GM12864 (cell line): Measurements from ENCODE around the gene HSF5.
"Not testable (repeated sequence)": the region's sequence is repeated elsewhere in the genome, so short reads cannot be mapped to it uniquely, and the experiment has no call there.

Source experiments
- DNase-seq: peaks from one replicate; pipeline ENCODE4 v3.0.0-alpha.2; 2011; ENCODE audit warnings: low read depth
- H3K4me3 ChIP-seq: 2 replicates; pipeline ENCODE4 v1.5.1; 2011; ENCODE audit warnings: mild to moderate bottlenecking, low read depth, low read length, control low read depth
- TF ChIP-seq, protein P1 (sequence below): IDR thresholded peaks from 2 replicates; pipeline ENCODE4 v1.5.1; 2011; ENCODE audit warnings: low read depth, mild to moderate bottlenecking, moderate library complexity, low read length, control low read depth, inconsistent platforms; ENCODE audit errors: missing control alignments

Gene HSF5

DNA sequence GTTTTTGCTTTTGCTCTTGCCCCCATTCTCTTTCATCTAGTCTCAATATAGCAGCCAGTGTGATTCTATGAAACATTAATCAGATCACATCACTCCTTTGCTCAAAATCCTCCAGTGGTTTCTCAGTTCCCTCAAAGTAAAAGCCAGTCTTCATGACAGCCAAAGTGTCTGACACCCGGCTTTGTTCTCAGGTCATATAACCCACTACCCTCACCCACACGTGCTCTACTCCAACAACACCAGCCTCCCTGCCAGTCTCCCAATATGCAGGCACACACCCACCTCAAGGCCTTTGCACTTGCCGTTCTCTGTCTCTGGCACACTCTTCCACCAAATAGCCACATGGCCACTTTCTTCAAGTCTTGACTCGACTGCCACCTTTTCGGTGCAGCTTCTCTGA lies 21.9 kb upstream of the HSF5 start:
- no peak for DNase-seq
- H3K4me3 ChIP-seq = no peak overlapping the region
- TF ChIP-seq, protein P1, sequence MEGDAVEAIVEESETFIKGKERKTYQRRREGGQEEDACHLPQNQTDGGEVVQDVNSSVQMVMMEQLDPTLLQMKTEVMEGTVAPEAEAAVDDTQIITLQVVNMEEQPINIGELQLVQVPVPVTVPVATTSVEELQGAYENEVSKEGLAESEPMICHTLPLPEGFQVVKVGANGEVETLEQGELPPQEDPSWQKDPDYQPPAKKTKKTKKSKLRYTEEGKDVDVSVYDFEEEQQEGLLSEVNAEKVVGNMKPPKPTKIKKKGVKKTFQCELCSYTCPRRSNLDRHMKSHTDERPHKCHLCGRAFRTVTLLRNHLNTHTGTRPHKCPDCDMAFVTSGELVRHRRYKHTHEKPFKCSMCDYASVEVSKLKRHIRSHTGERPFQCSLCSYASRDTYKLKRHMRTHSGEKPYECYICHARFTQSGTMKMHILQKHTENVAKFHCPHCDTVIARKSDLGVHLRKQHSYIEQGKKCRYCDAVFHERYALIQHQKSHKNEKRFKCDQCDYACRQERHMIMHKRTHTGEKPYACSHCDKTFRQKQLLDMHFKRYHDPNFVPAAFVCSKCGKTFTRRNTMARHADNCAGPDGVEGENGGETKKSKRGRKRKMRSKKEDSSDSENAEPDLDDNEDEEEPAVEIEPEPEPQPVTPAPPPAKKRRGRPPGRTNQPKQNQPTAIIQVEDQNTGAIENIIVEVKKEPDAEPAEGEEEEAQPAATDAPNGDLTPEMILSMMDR = no peak

DNA sequence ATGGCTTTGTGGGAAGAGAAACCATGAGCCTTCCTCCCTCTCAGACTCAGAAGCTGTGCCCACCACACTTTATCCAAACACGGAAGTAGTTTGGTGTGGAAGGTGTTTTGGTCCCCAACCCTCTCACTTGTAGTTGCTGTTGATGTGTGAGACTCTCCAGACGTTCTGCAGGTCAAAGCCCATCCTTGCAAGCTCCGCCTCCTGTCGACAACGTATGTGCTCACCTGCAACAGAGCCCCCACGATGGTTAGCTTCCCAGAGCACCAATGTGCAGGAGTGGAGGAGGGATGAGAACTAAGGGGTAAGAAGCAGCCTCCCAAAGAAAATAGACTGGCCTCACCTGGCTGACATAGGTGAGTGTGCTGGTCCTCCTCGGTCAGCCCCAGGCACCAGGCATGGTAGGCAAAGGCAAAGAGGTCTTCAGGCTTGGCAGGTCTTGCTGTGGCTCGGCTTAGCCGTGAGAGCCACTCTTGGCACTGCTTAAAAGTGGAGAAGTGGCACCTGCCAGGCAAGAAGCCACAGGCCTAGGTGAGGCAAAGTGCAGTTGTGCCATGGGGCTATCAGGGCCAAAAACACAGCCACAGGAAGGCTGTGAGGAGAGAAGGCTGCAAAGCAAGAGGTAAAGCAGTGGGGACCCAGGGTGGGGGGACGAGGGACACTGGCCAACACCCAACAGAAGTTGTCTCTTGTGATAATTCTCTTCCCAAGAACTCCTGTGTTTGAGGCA lies 20.3 kb upstream of the HSF5 start:
- no peak for DNase-seq
- TF ChIP-seq, protein P1 = no peak
- H3K4me3 ChIP-seq = no peak overlapping the region

DNA sequence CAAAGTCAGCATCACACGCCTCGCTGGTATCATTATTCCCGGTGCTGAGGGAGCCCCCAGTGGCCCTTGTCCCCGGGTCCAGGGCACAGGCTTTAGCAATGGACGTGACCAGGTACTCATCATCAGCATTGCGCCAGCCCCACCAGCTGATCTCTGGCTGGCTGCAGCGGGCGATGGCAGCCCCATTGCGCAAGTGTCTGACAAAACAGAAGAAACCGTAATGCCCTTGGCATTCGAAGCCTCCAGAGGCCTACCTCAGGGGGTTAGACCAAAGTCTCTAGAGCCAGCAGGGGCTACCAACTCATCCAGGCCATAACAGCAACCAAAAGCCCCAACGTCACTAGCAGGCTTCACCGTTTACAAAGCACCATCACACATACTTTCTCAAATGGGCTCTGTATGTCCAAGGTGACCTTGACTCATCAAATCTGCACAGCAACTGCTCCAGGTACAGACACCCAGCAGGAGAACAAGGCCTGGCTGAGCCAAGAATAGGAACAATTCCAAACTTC lies 19.0 kb upstream of the HSF5 start:
- TF ChIP-seq, protein P1 = no peak
- no peak for DNase-seq
- H3K4me3 ChIP-seq = no peak overlapping the region

DNA sequence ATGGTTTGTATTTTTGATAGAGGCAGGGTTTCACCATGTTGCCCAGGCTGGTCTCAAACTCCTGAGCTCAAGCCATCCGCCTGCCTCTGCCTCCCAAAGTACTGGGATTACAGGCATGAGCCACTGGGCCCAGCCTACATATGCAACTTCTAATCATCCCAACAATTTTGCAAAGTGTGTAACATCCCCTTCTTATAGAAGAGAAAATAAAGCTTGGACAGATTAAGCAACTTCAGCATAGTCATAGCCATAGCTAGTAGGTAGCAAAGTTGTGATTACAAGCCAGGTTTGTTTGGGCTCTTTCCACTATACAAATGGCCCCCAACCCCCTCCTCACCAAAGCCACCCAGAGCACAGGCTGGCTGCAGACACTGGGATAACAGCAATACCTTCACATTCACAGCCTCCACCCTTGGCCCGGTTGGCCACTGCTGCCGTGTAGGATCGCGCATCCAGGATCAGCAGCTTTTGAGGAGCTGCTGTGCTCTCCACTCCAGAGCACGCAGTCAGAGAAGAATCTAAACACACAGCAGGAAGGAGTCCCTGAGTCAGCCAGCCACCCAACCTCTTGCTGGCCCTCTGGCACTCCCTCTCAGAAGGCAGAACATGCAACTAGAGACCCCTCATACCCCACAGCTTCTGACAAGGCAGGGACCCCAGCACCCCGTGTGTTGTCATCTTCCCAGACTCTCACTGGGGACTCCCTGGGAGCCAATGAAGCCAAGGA lies 18.3 kb upstream of the HSF5 start:
- no peak for DNase-seq
- H3K4me3 ChIP-seq = no peak overlapping the region
- TF ChIP-seq, protein P1 = no peak

DNA sequence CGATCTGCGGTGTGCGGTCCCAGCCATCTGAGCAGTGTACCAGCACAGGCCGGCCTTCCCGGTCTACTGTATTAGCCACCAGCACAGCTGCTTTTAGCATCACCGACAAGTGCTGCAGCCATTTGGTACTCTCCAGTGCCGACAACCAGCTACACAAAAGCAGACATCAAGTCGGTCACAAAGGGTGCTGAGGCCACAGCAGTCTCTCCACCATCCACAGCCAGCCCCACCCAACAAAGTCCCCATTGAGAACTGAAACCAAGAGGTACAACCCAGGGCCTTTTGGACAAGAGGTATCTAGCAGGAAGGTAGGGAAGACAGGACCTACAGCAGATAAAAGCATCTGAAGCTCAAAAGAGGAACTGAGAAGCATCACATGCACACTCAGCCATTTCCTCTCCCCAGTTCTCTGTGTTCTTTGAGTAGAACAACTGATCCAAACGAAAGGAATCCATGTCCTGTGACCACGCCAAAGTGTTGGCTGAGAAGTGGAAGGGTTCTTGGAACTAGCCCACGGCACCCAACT lies 16.7 kb upstream of the HSF5 start:
- DNase-seq = peak; percentile 79
- no peak overlapping the region for H3K4me3 ChIP-seq
- TF ChIP-seq, protein P1 = no peak

DNA sequence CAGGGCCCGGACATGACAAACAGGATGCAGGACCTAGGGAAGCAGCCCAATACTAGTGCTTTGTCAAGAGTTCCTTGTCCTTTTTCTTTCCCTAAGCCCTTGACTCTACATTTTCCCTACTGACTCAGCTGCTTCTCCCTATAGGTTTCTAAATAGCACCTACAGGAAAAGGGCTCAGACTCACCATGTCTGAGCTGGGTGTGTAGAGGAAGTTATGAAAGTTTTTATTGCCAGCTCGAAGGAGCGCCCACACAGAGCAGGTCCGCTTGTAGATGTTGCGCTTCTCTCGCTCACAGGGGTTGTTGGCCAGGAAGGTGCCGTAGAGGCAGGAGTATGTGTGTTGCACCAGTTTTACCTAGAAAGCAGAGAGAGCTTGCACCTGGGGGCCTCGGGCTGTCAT lies 15.7 kb upstream of the HSF5 start:
- no peak for DNase-seq
- TF ChIP-seq, protein P1 = no peak
- no peak overlapping the region for H3K4me3 ChIP-seq

DNA sequence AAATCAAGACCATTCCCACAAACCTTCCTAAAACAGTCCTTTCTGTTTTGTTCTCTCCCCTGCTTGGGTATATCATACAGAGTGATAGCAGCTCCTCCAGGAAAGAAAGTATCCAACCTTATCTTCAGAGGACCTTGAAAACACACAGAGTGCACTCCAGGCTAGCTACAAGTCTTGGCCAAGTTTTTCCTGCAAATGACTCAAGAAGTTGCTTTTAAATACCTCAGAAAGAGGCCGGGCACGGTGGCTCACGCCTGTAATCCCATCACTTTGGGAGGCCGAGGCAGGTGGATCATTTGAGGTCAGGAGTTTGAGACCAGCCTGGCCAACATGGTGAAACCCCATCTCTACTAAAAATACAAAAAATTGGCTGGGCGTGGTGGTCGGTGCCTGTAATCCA lies 14.9 kb upstream of the HSF5 start:
- not testable (repeated sequence) for H3K4me3 ChIP-seq, DNase-seq
